Endothelial cell of umbilical vein (primary cell): ENCODE measurements around the gene GALK2. TPM values are rescaled to one million over a fixed set of nuclear protein-coding genes. Genes with fewer than 3 reads are reported as not detected.

Experiments
- BruUV-seq: library from RNA; stranded (reverse); fragments of 400-500 nt; replicated peaks from 2 replicates; lab custom pipeline; 2021; lab: Mats Ljungman, UMichigan
- CTCF ChIA-PET: fragments of 300-600, 350-600 bp; sonication (Branson Sonifier 250); formaldehyde crosslinking; loops from one replicate; lab custom pipeline; 2021; ENCODE audit warnings: antibody characterized with exemption, inconsistent platforms; lab: Charles Lee
- POLR2A ChIA-PET: fragments of 300-600, 350-600 bp; sonication (Branson Sonifier 250); formaldehyde crosslinking; loops from one replicate; lab custom pipeline; 2021; ENCODE audit warnings: antibody characterized with exemption, inconsistent platforms; lab: Charles Lee
- DNase-seq: peaks from one replicate; pipeline ENCODE4 v3.0.0-alpha.2; 2011; ENCODE audit warnings: low read depth, low spot score
- FAIRE-seq: peaks from 2 replicates; lab custom pipeline; 2011; peaks lifted over from hg19 to GRCh38; lab: Jason Lieb, UNC
- H2AFZ ChIP-seq: 2 replicates; pipeline ENCODE4 v1.6.0; 2012; ENCODE audit warnings: low read depth, low read length, control low read depth, inconsistent platforms
- H3K27ac ChIP-seq: 2 replicates; pipeline ENCODE4 v1.5.1; 2011; ENCODE audit warnings: low read depth, mild to moderate bottlenecking, control low read depth, low read length, moderate library complexity; ENCODE audit not compliant: insufficient read depth
- H3K27me3 ChIP-seq, 2 experiments: 2 replicates each; pipeline versions ENCODE4 v1.6.0 to v1.6.1; 2011; ENCODE audit warnings: low read length in 2 of 2, mixed read lengths in 1 of 2; ENCODE audit not compliant: control insufficient read depth in 2 of 2, insufficient read depth in 2 of 2
- H3K36me3 ChIP-seq, 2 experiments: 2 replicates in 1 of 2; 3 replicates in 1 of 2; pipeline ENCODE4 v1.5.1; 2011; ENCODE audit warnings: low read length in 2 of 2, mild to moderate bottlenecking in 1 of 2, moderate library complexity in 1 of 2; ENCODE audit not compliant: control insufficient read depth in 2 of 2, insufficient read depth in 2 of 2; ENCODE audit errors: extremely low read depth in 1 of 2
- H3K4me1 ChIP-seq: 3 replicates; pipeline ENCODE4 v1.5.1; 2011; ENCODE audit warnings: mild to moderate bottlenecking, low read length; ENCODE audit not compliant: control insufficient read depth, insufficient read depth; ENCODE audit errors: extremely low read depth
- H3K4me2 ChIP-seq: 2 replicates; pipeline ENCODE4 v1.6.1; 2011; ENCODE audit warnings: low read length, control low read depth, mixed read lengths; ENCODE audit not compliant: insufficient read depth
- H3K4me3 ChIP-seq, 3 experiments: fragments of 200-600 bp in 1 of 3; sonication (generic), shearing (Covaris generic) in 1 of 3; replicated peaks in 1 of 3; 2 replicates each; pipeline ENCODE4 v1.5.1; 2011 to 2016; ENCODE audit warnings: control low read depth in 3 of 3, low read length in 3 of 3, mild to moderate bottlenecking in 2 of 3, inconsistent platforms in 1 of 3, low read depth in 1 of 3, moderate library complexity in 1 of 3; ENCODE audit not compliant: insufficient read depth in 1 of 3
- H3K79me2 ChIP-seq: 2 replicates; pipeline ENCODE4 v1.6.0; 2012; ENCODE audit warnings: low read length, inconsistent platforms; ENCODE audit not compliant: control insufficient read depth, insufficient read depth
- H3K9ac ChIP-seq: replicated peaks from 2 replicates; pipeline ENCODE3; 2011; ENCODE audit warnings: low read length, control low read depth; ENCODE audit not compliant: insufficient read depth; ENCODE audit errors: extremely low read depth
- H3K9me1 ChIP-seq: replicated peaks from 3 replicates; pipeline ENCODE4 v1.6.0; 2011; ENCODE audit warnings: mild to moderate bottlenecking, low read length; ENCODE audit not compliant: control insufficient read depth, insufficient read depth; ENCODE audit errors: extremely low read depth
- H3K9me3 ChIP-seq: replicated peaks from 2 replicates; pipeline ENCODE4 v1.5.1; 2012; ENCODE audit warnings: low read length, inconsistent platforms; ENCODE audit not compliant: control insufficient read depth, insufficient read depth
- H4K20me1 ChIP-seq: replicated peaks from 2 replicates; pipeline ENCODE3; 2011; ENCODE audit warnings: mild to moderate bottlenecking, low read length; ENCODE audit not compliant: control insufficient read depth, insufficient read depth; ENCODE audit errors: extremely low read depth
- EZH2 ChIP-seq: IDR thresholded peaks from 2 replicates; pipeline ENCODE4 v1.6.1; 2012; ENCODE audit warnings: borderline replicate concordance, low read depth, mild to moderate bottlenecking, moderate library complexity, low read length, inconsistent platforms; ENCODE audit not compliant: severe bottlenecking
- FOS ChIP-seq: IDR thresholded peaks from 2 replicates; pipeline ENCODE4 v1.6.1; 2011; ENCODE audit warnings: mild to moderate bottlenecking, low read length, moderate library complexity, borderline replicate concordance; ENCODE audit not compliant: insufficient read depth
- GATA2 ChIP-seq: IDR thresholded peaks from 2 replicates; pipeline ENCODE4 v1.7.0; 2011; ENCODE audit warnings: low read depth, mild to moderate bottlenecking, moderate library complexity, mixed read lengths, low read length; ENCODE audit not compliant: insufficient read length, insufficient read depth
- JUN ChIP-seq: IDR thresholded peaks from 2 replicates; pipeline ENCODE4 v1.6.1; 2011; ENCODE audit warnings: borderline replicate concordance, low read depth; ENCODE audit not compliant: insufficient read length, insufficient read depth
- MYC ChIP-seq: IDR thresholded peaks from one replicate; pipeline ENCODE4 v1.6.1; 2011; ENCODE audit warnings: mild to moderate bottlenecking, low read depth, low read length
- POLR2A ChIP-seq: IDR thresholded peaks from 2 replicates; pipeline ENCODE4 v1.6.1; 2012; ENCODE audit warnings: low read depth, mild to moderate bottlenecking, control low read depth, low read length
- POLR2AphosphoS5 ChIP-seq: IDR thresholded peaks from 2 replicates; pipeline ENCODE4 v1.6.1; 2012; ENCODE audit warnings: low read depth, mild to moderate bottlenecking, control low read depth, low read length, moderate library complexity; ENCODE audit not compliant: insufficient read depth
- dilution Hi-C: fragments of 300-500 bp; cut with MboI; formaldehyde crosslinking; loops from one replicate; pipeline ENCODE4 v1.15.0; 2019; ENCODE audit warnings: low sequenced_read_pairs; ENCODE audit not compliant: extremely low pct_ligation_motif_present
- intact Hi-C: fragments of 100-400 bp; cut with micrococcal nuclease; formaldehyde crosslinking; loops from one replicate; pipeline ENCODE4 v1.10.0; 2022
- polyA plus RNA-seq, 4 experiments: library from polyadenylated mRNA; depleted of rRNA in 3 of 4; stranded (reverse) in 3 of 4; unstranded in 1 of 4; fragments of >200 nt; gene quantifications; 2 replicates each; pipeline versions ENCODE4 v1.2.1 to v1.2.3, GENCODE V29; 2011 to 2012; ENCODE audit warnings: missing spikeins in 1 of 4
- total RNA-seq: library from RNA; stranded (reverse); gene quantifications from 2 replicates; pipeline ENCODE4 v1.2.3, GENCODE V29; 2021
- TF ChIP-seq, protein P1 (sequence below): IDR thresholded peaks from 2 replicates; pipeline ENCODE4 v1.6.1; 2011; ENCODE audit not compliant: insufficient read depth, insufficient read length
- TF ChIP-seq, protein P2 (sequence below), 2 donors: IDR thresholded peaks; 1 replicate in 1 of 2; 2 replicates in 1 of 2; pipeline ENCODE4 v1.5.1; 2011; ENCODE audit warnings: low read length in 2 of 2, mild to moderate bottlenecking in 2 of 2, moderate library complexity in 2 of 2, control low read depth in 1 of 2, inconsistent platforms in 1 of 2, low read depth in 1 of 2; ENCODE audit not compliant: insufficient read depth in 1 of 2; ENCODE audit errors: extremely low read depth in 1 of 2

GALK2 gene
- total and polyA plus RNA-seq, 2 donors (not counting 3 experiments of a cell fraction or from before 2014, with no cell fraction given), result 19.9 to 31.3 TPM

DNA sequence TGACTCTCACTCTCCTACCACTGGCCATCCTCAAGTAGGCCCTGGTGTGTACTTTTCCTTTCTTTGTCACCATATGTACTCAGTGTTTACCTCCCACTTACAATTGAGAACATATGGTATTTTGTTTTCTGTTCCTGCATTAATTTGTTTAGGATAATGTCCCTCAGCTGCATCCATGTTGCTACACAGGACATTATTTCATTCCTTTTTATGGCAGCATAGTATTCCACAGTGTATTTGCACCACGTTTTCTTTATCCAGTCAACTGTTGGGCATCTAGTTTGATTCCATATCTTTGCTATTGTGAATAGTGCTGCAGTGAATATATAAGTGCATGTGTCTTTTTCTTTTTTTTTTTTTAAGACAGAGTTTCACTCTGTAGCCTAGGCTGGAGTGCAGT, 126.2 kb downstream of the GALK2 start:
- no peak for TF ChIP-seq POLR2A
- TF ChIP-seq POLR2AphosphoS5, result no peak
- TF ChIP-seq MYC, result no peak
- TF ChIP-seq, protein P1, sequence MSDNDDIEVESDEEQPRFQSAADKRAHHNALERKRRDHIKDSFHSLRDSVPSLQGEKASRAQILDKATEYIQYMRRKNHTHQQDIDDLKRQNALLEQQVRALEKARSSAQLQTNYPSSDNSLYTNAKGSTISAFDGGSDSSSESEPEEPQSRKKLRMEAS, result no peak
- no peak for TF ChIP-seq JUN
- TF ChIP-seq, protein P2, sequence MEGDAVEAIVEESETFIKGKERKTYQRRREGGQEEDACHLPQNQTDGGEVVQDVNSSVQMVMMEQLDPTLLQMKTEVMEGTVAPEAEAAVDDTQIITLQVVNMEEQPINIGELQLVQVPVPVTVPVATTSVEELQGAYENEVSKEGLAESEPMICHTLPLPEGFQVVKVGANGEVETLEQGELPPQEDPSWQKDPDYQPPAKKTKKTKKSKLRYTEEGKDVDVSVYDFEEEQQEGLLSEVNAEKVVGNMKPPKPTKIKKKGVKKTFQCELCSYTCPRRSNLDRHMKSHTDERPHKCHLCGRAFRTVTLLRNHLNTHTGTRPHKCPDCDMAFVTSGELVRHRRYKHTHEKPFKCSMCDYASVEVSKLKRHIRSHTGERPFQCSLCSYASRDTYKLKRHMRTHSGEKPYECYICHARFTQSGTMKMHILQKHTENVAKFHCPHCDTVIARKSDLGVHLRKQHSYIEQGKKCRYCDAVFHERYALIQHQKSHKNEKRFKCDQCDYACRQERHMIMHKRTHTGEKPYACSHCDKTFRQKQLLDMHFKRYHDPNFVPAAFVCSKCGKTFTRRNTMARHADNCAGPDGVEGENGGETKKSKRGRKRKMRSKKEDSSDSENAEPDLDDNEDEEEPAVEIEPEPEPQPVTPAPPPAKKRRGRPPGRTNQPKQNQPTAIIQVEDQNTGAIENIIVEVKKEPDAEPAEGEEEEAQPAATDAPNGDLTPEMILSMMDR (IDR thresholded peaks at IDR 0.05; ENCODE audit: extremely low read depth in 1 of 2, insufficient read depth in 1 of 2, low read depth in 1 of 2, low read length in 2 of 2), result no peak
- no peak for TF ChIP-seq EZH2
- TF ChIP-seq FOS, result no peak
- no peak for TF ChIP-seq GATA2
- H3K27ac ChIP-seq, result no peak overlapping the region
- dilution Hi-C loops, result no loop called here
- no peaks in the 10 kb centered on the region for H3K36me3 ChIP-seq
- no peak for FAIRE-seq
- POLR2A ChIA-PET, result no interaction called here
- no peak overlapping the region for H2AFZ ChIP-seq
- H3K9me3 ChIP-seq, result no peaks in the 10 kb centered on the region
- no peaks in the 10 kb centered on the region for H4K20me1 ChIP-seq
- intact Hi-C loops, result no loop called here
- H3K4me3 ChIP-seq, result no peak overlapping the region
- no peaks in the 10 kb centered on the region for H3K27me3 ChIP-seq
- CTCF ChIA-PET, result no interaction called here
- no peak overlapping the region for H3K4me2 ChIP-seq
- no peak overlapping the region for H3K9ac ChIP-seq
- no TSS peak for BruUV-seq
- DNase-seq, result no peak
- no peaks in the 10 kb centered on the region for H3K79me2 ChIP-seq
- H3K9me1 ChIP-seq, result no peaks in the 10 kb centered on the region
- H3K4me1 ChIP-seq, result no peaks in the 10 kb centered on the region
